ENCODE data around the gene UNC50.

GRCh38 chr2:98578231-98578630 lies 30.2 kb upstream of the UNC50 start:
- TF ChIP-seq CTCF (conservative IDR thresholded peaks at IDR 0.05; ENCODE audit: low read depth in 2 of 2) = no peak
- TF ChIP-seq EZH2 (IDR thresholded peaks at IDR 0.05; ENCODE audit: low read depth, unreplicated experiment) = no peak
- TF ChIP-seq, protein P1, sequence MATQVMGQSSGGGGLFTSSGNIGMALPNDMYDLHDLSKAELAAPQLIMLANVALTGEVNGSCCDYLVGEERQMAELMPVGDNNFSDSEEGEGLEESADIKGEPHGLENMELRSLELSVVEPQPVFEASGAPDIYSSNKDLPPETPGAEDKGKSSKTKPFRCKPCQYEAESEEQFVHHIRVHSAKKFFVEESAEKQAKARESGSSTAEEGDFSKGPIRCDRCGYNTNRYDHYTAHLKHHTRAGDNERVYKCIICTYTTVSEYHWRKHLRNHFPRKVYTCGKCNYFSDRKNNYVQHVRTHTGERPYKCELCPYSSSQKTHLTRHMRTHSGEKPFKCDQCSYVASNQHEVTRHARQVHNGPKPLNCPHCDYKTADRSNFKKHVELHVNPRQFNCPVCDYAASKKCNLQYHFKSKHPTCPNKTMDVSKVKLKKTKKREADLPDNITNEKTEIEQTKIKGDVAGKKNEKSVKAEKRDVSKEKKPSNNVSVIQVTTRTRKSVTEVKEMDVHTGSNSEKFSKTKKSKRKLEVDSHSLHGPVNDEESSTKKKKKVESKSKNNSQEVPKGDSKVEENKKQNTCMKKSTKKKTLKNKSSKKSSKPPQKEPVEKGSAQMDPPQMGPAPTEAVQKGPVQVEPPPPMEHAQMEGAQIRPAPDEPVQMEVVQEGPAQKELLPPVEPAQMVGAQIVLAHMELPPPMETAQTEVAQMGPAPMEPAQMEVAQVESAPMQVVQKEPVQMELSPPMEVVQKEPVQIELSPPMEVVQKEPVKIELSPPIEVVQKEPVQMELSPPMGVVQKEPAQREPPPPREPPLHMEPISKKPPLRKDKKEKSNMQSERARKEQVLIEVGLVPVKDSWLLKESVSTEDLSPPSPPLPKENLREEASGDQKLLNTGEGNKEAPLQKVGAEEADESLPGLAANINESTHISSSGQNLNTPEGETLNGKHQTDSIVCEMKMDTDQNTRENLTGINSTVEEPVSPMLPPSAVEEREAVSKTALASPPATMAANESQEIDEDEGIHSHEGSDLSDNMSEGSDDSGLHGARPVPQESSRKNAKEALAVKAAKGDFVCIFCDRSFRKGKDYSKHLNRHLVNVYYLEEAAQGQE (IDR thresholded peaks at IDR 0.05; ENCODE audit: unreplicated experiment) = no peak
- no peak for TF ChIP-seq POLR2AphosphoS5 (IDR thresholded peaks at IDR 0.05; ENCODE audit: low read depth)
- no peak for TF ChIP-seq ZNF462 (CRISPR knock-in tag; IDR thresholded peaks at IDR 0.05)

All from GM23338 (cell line).